T-helper 17 cell (primary cell): Measurements from ENCODE around the gene DDX51. TPM values are rescaled to one million over a fixed set of nuclear protein-coding genes. Genes with fewer than 3 reads are reported as not detected.
"Not testable (repeated sequence)": the region's sequence is repeated elsewhere in the genome, so short reads cannot be mapped to it uniquely, and the experiment has no call there.

Experiments
- ATAC-seq: fragments of 150-1000 bp; cut with Tn5 transposase; 2 replicates; pipeline ENCODE4 v1.10.0; 2021; ENCODE audit warnings: mild to moderate bottlenecking, moderate library complexity
- DNase-seq, 3 donors: peaks; one replicate each; pipeline versions ENCODE4 v3.0.0 to v3.0.0-alpha.2; 2020 to 2021
- H3K9me3 ChIP-seq: one replicate; pipeline ENCODE4 v1.7.0; 2013; ENCODE audit warnings: low read length, mild to moderate bottlenecking; ENCODE audit not compliant: control insufficient read depth, poor library complexity, severe bottlenecking
- H3K27ac Mint-ChIP-seq: one replicate; pipeline ENCODE4 v1.8.0; 2022; ENCODE audit warnings: mild to moderate bottlenecking, moderate library complexity, mixed read lengths
- H3K27me3 Mint-ChIP-seq: one replicate; pipeline ENCODE4 v1.8.0; 2022; ENCODE audit warnings: mixed read lengths
- H3K36me3 Mint-ChIP-seq: one replicate; pipeline ENCODE4 v1.8.0; 2022; ENCODE audit warnings: low read depth, mixed read lengths
- H3K4me1 Mint-ChIP-seq: one replicate; pipeline ENCODE4 v1.8.0; 2022; ENCODE audit warnings: mild to moderate bottlenecking, mixed read lengths
- H3K4me3 Mint-ChIP-seq: one replicate; pipeline ENCODE4 v1.8.0; 2022; ENCODE audit warnings: mild to moderate bottlenecking, moderate library complexity, mixed read lengths
- total RNA-seq, 4 donors: library from RNA in 2 of 4; stranded (reverse) in 2 of 4; gene quantifications; one replicate each; pipeline ENCODE4 v1.2.3 and lab custom pipeline; 2022 to 2026

The DDX51 gene
- total RNA-seq, 2 donors from 2014 or later = 38.2 to 40.9 TPM

- Mint-ChIP-seq H3K36me3 (peaks cover 3% of the 10 kb centered on the region), H3K27me3 (no peaks in the 10 kb centered on the region), H3K4me1 (peaks cover 24% of the 10 kb centered on the region), H3K27ac (no peak overlapping the region), H3K4me3 (peak overlapping the region; percentile 75)
- ATAC-seq (no peak), DNase-seq (no peak)
- H3K9me3 ChIP-seq = no peaks in the 10 kb centered on the region
These were observed 2.0 kb downstream of the DDX51 start for GRCh38 chr12:132141976-132142678.

- Mint-ChIP-seq H3K4me3 (peak overlapping the region; percentile 12), H3K4me1 (peaks cover 21% of the 10 kb centered on the region), H3K27me3 (no peaks in the 10 kb centered on the region), H3K36me3 (peaks cover 3% of the 10 kb centered on the region), H3K27ac (no peak overlapping the region)
- no peak for DNase-seq
- no peaks in the 10 kb centered on the region for H3K9me3 ChIP-seq
- no peak for ATAC-seq
These were observed 2.9 kb downstream of the DDX51 start for GRCh38 chr12:132140918-132141841.

- peaks cover 15% of the 10 kb centered on the region for H3K4me1 Mint-ChIP-seq
- H3K9me3 ChIP-seq = no peaks in the 10 kb centered on the region
- peaks cover 3% of the 10 kb centered on the region for H3K36me3 Mint-ChIP-seq
- no peak overlapping the region for H3K4me3 Mint-ChIP-seq
- H3K27ac Mint-ChIP-seq = no peak overlapping the region
- ATAC-seq = no peak
- H3K27me3 Mint-ChIP-seq = no peaks in the 10 kb centered on the region
- no peak for DNase-seq
These were observed 3.6 kb downstream of the DDX51 start for GRCh38 chr12:132140501-132140900.

GRCh38 chr12:132139912-132140311 lies 4.2 kb downstream of the DDX51 start:
- DNase-seq (no peak), ATAC-seq (no peak)
- Mint-ChIP-seq H3K36me3 (peaks cover 3% of the 10 kb centered on the region), H3K27ac (peak overlapping the region; percentile 34), H3K4me1 (peaks cover 9% of the 10 kb centered on the region), H3K4me3 (no peak overlapping the region), H3K27me3 (no peaks in the 10 kb centered on the region)
- no peaks in the 10 kb centered on the region for H3K9me3 ChIP-seq

GRCh38 chr12:132138941-132139871 lies 4.9 kb downstream of the DDX51 start:
- H3K9me3 ChIP-seq = no peaks in the 10 kb centered on the region
- H3K4me3 Mint-ChIP-seq = no peak overlapping the region
- peaks cover 5% of the 10 kb centered on the region for H3K4me1 Mint-ChIP-seq
- peaks cover 1% of the 10 kb centered on the region for H3K36me3 Mint-ChIP-seq
- H3K27me3 Mint-ChIP-seq = no peaks in the 10 kb centered on the region
- DNase-seq (no peak), ATAC-seq (no peak)
- H3K27ac Mint-ChIP-seq = peak overlapping the region; percentile 34

GRCh38 chr12:132137483-132138125 lies 6.5 kb downstream of the DDX51 start:
- H3K4me3 Mint-ChIP-seq = no peak overlapping the region
- no peaks in the 10 kb centered on the region for H3K27me3 Mint-ChIP-seq
- DNase-seq (no peak), ATAC-seq (no peak)
- no peaks in the 10 kb centered on the region for H3K9me3 ChIP-seq
- H3K4me1 Mint-ChIP-seq = no peaks in the 10 kb centered on the region
- no peak overlapping the region for H3K27ac Mint-ChIP-seq
- H3K36me3 Mint-ChIP-seq = no peaks in the 10 kb centered on the region

GRCh38 chr12:132136226-132136625 lies 7.9 kb downstream of the DDX51 start:
- not testable (repeated sequence) for H3K9me3 ChIP-seq, ATAC-seq, H3K27ac Mint-ChIP-seq, H3K27me3 Mint-ChIP-seq, H3K36me3 Mint-ChIP-seq, DNase-seq, H3K4me3 Mint-ChIP-seq, H3K4me1 Mint-ChIP-seq

- H3K27me3 Mint-ChIP-seq, ATAC-seq, DNase-seq, H3K4me3 Mint-ChIP-seq, H3K27ac Mint-ChIP-seq, H3K9me3 ChIP-seq, H3K4me1 Mint-ChIP-seq, H3K36me3 Mint-ChIP-seq: not testable (repeated sequence)
These were observed 9.4 kb downstream of the DDX51 start for GRCh38 chr12:132134653-132135183.

- no peak for ATAC-seq
- no peaks in the 10 kb centered on the region for H3K4me1 Mint-ChIP-seq
- DNase-seq = no peak
- H3K9me3 ChIP-seq = no peaks in the 10 kb centered on the region
- no peaks in the 10 kb centered on the region for H3K27me3 Mint-ChIP-seq
- H3K36me3 Mint-ChIP-seq = no peaks in the 10 kb centered on the region
- H3K4me3 Mint-ChIP-seq = no peak overlapping the region
- no peak overlapping the region for H3K27ac Mint-ChIP-seq
These were observed 10.0 kb downstream of the DDX51 start for GRCh38 chr12:132133952-132134652.

- Mint-ChIP-seq H3K27ac (no peak overlapping the region), H3K4me1 (no peaks in the 10 kb centered on the region), H3K4me3 (no peak overlapping the region), H3K27me3 (no peaks in the 10 kb centered on the region), H3K36me3 (no peaks in the 10 kb centered on the region)
- ATAC-seq (no peak), DNase-seq (no peak)
- H3K9me3 ChIP-seq = no peaks in the 10 kb centered on the region
These were observed 11.3 kb downstream of the DDX51 start for GRCh38 chr12:132132609-132133430.

GRCh38 chr12:132131952-132132351 lies 12.2 kb downstream of the DDX51 start:
- Mint-ChIP-seq H3K36me3 (no peaks in the 10 kb centered on the region), H3K27ac (no peak overlapping the region), H3K4me1 (no peaks in the 10 kb centered on the region), H3K4me3 (no peak overlapping the region), H3K27me3 (no peaks in the 10 kb centered on the region)
- no peaks in the 10 kb centered on the region for H3K9me3 ChIP-seq
- DNase-seq (no peak), ATAC-seq (no peak)
